GM18867 (cell line): ENCODE data around the gene OLIG2.

Source experiments
- ATAC-seq: cut with Tn5 transposase; IDR thresholded peaks from one replicate; pipeline ENCODE4 v1.9.1; 2021; ENCODE audit warnings: mild to moderate bottlenecking, moderate library complexity; ENCODE audit not compliant: unreplicated experiment

OLIG2 gene

GRCh38 chr21:33032434-33033047 lies 6.8 kb downstream of the OLIG2 start:
- ATAC-seq = no peak

- no peak for ATAC-seq
Measured at GRCh38 chr21:33033094-33033951, 7.6 kb downstream of the OLIG2 start.

- no peak for ATAC-seq
Measured at GRCh38 chr21:33033961-33034413, 8.3 kb downstream of the OLIG2 start.

- ATAC-seq = no peak
Measured at GRCh38 chr21:33035147-33035546, 9.4 kb downstream of the OLIG2 start.

- ATAC-seq = no peak
Measured at GRCh38 chr21:33036430-33037162, 10.9 kb downstream of the OLIG2 start.

- no peak for ATAC-seq
Measured at GRCh38 chr21:33037501-33037900, 11.8 kb downstream of the OLIG2 start.

- no peak for ATAC-seq
Measured at GRCh38 chr21:33039536-33039935, 13.8 kb downstream of the OLIG2 start.

- no peak for ATAC-seq
Measured at GRCh38 chr21:33040215-33040614, 14.5 kb downstream of the OLIG2 start.

GRCh38 chr21:33041981-33042380 lies 16.2 kb downstream of the OLIG2 start:
- ATAC-seq = no peak

- no peak for ATAC-seq
Measured at GRCh38 chr21:33042812-33043211, 17.1 kb downstream of the OLIG2 start.

GRCh38 chr21:33046455-33046854 lies 20.7 kb downstream of the OLIG2 start:
- no peak for ATAC-seq

GRCh38 chr21:33047231-33047630 lies 21.5 kb downstream of the OLIG2 start:
- ATAC-seq = no peak

GRCh38 chr21:33051925-33052324 lies 26.2 kb downstream of the OLIG2 start:
- ATAC-seq = no peak

GRCh38 chr21:33053951-33054350 lies 28.2 kb downstream of the OLIG2 start:
- no peak for ATAC-seq

GRCh38 chr21:33055991-33056390 lies 30.3 kb downstream of the OLIG2 start:
- ATAC-seq = no peak

GRCh38 chr21:33057385-33057940 lies 31.7 kb downstream of the OLIG2 start:
- no peak for ATAC-seq

GRCh38 chr21:33058527-33058926 lies 32.8 kb downstream of the OLIG2 start:
- no peak for ATAC-seq

- no peak for ATAC-seq
Measured at GRCh38 chr21:33058957-33059356, 33.2 kb downstream of the OLIG2 start.

- ATAC-seq = no peak
Measured at GRCh38 chr21:33059380-33059841, 33.7 kb downstream of the OLIG2 start.

- no peak for ATAC-seq
Measured at GRCh38 chr21:33061233-33061632, 35.5 kb downstream of the OLIG2 start.

GRCh38 chr21:33063375-33063883 lies 37.7 kb downstream of the OLIG2 start:
- no peak for ATAC-seq
